Fibroblast of pulmonary artery (primary cell): Measurements from ENCODE around the gene OSBPL1A.

Source experiments
- DNase-seq: peaks from one replicate; pipeline ENCODE4 v3.0.0-alpha.2; 2010; ENCODE audit warnings: low read depth
- H3K4me3 ChIP-seq: replicated peaks from 2 replicates; pipeline ENCODE4 v1.5.1; 2011; ENCODE audit warnings: low read depth, mild to moderate bottlenecking, control low read depth, low read length, moderate library complexity
- CTCF ChIP-seq: IDR thresholded peaks from 2 replicates; pipeline ENCODE4 v1.5.1; 2011; ENCODE audit warnings: mild to moderate bottlenecking, control low read depth, low read length, inconsistent platforms; ENCODE audit errors: missing control alignments

OSBPL1A gene

GRCh38 chr18:24234330-24234729 lies 163.3 kb downstream of the OSBPL1A start:
- DNase-seq = peak; percentile 52
- peak; percentile 8 for TF ChIP-seq CTCF
- no peak overlapping the region for H3K4me3 ChIP-seq

GRCh38 chr18:24232800-24233199 lies 164.8 kb downstream of the OSBPL1A start:
- no peak for TF ChIP-seq CTCF
- no peak overlapping the region for H3K4me3 ChIP-seq
- no peak for DNase-seq

- peak overlapping the region; percentile 29 for H3K4me3 ChIP-seq
- peak; percentile 74 for DNase-seq
- no peak for TF ChIP-seq CTCF
Observed at GRCh38 chr18:24231773-24232735, 165.6 kb downstream of the OSBPL1A start.

GRCh38 chr18:24230766-24231165 lies 166.9 kb downstream of the OSBPL1A start:
- no peak overlapping the region for H3K4me3 ChIP-seq
- TF ChIP-seq CTCF = no peak
- DNase-seq = no peak

- H3K4me3 ChIP-seq = no peak overlapping the region
- TF ChIP-seq CTCF = no peak
- no peak for DNase-seq
Observed at GRCh38 chr18:24228667-24229041, 169.0 kb downstream of the OSBPL1A start.

- H3K4me3 ChIP-seq = no peak overlapping the region
- TF ChIP-seq CTCF = no peak
- no peak for DNase-seq
Observed at GRCh38 chr18:24227977-24228666, 169.5 kb downstream of the OSBPL1A start.
